NB4 (cell line): ENCODE measurements around the gene AP5S1.

Experiments
- CTCF ChIP-seq: IDR thresholded peaks from one replicate; pipeline ENCODE4 v1.5.1; 2012; ENCODE audit warnings: low read depth, low read length
- MYC ChIP-seq: IDR thresholded peaks from 2 replicates; pipeline ENCODE4 v1.6.1; 2011; ENCODE audit warnings: low read depth, low read length

DNA sequence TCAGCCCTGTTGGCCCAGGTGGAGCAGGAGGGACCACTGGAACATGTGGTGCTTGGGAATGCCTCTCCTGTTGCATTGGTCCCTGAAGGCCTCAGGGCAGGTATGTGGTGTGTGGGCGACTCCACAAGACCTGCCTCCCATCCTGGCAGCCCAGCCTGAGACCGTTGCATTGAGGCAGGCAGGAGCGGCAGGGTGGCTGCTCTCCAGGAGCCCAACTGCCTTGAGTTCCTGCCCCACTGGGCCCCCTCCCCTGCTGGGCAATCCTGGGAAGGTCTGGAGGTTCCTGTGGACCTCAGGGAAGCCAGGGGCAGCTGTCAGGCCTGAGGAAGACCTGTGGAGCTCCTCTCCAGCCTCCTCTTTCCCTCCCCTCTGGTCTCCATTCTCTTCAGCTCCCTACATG lies 46.1 kb downstream of the AP5S1 start:
- TF ChIP-seq MYC (no peak), CTCF (no peak)
